ENCODE measurements around the gene CYP2A7. TPM values are rescaled to one million over a fixed set of nuclear protein-coding genes. Genes with fewer than 3 reads are reported as not detected.
"Not testable (repeated sequence)": the region's sequence is repeated elsewhere in the genome, so short reads cannot be mapped to it uniquely, and the experiment has no call there.

Gene CYP2A7
- polyA plus RNA-seq, 1 donor, result 0.27 TPM

DNA sequence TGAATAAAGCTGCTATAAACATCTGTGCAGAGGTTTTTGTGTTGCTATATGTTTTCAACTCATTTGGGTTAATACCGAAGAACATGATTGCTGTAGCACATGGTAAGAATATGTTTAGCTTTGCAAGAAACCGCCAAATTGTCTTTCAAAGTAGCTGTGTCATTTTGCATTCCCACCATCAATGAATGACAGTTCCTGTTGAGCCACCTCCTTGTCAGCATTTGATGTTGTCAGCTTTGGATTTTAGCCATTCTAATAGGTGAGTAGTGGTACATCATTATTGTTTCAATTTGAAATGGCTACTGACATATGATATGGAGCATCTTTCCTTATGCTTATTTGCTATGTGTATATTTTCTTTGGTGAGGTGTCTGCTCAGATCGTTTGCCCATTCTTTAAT lies 40.0 kb downstream of the CYP2A7 start:
- not testable (repeated sequence) for DNase-seq (ENCODE audit: low read depth)

DNA sequence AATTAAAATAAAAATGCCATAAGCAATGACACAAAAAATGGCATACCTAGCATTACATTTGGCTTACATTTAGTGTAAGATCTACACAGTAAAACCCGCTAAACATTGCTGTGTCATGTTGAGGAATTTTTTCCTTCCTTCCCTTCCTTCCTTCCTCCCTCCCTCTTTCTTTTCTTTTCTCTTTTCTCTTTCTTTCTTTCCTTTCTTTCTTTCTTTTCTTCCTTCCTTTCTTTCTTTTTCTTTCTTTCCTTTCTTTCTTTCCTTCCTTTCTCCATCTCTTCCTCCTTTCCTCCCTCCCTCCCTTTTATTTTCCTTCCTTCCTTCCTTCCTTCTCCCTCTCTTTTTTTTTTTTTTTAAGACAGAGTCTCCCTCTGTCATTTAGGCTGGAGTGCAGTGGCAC lies 43.6 kb downstream of the CYP2A7 start:
- DNase-seq (ENCODE audit: low read depth), result not testable (repeated sequence)

DNA sequence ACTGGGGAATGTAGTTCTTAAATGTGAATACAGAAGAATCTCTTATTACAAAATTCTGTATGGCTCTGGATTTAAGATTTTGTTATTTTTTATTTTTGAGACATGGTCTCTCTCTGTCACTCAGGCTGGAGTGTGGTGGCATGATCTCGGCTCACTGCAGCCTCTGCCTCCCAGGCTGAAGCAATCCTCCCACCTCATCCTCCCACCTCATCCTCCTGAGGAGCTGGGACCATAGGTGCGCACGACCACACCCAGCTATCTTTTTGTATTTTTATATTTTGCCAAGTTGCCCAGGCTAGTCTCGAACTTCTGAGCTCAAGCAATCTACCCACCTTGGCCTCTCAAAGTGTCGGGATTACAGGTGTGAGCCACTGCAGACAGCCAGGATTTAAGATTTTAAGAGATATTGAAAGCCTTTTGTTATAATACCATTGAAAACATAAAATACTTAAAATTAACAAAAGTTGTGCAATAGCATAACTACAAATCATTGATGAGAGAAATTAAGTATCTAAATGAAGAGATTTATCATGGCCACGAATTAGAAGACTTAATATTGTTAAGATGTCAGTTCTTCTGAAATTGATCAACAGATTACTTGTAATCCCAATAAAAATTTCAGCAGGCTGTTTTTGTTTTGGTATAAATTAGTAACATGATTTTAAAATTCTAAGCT lies 45.1 kb downstream of the CYP2A7 start:
- no peak for DNase-seq (ENCODE audit: low read depth)

GRCh38 chr19:40833728-40834533 lies 48.1 kb downstream of the CYP2A7 start:
- DNase-seq (ENCODE audit: low read depth), result not testable (repeated sequence)

GRCh38 chr19:40832431-40832790 lies 49.6 kb downstream of the CYP2A7 start:
- not testable (repeated sequence) for DNase-seq (ENCODE audit: low read depth)

DNA sequence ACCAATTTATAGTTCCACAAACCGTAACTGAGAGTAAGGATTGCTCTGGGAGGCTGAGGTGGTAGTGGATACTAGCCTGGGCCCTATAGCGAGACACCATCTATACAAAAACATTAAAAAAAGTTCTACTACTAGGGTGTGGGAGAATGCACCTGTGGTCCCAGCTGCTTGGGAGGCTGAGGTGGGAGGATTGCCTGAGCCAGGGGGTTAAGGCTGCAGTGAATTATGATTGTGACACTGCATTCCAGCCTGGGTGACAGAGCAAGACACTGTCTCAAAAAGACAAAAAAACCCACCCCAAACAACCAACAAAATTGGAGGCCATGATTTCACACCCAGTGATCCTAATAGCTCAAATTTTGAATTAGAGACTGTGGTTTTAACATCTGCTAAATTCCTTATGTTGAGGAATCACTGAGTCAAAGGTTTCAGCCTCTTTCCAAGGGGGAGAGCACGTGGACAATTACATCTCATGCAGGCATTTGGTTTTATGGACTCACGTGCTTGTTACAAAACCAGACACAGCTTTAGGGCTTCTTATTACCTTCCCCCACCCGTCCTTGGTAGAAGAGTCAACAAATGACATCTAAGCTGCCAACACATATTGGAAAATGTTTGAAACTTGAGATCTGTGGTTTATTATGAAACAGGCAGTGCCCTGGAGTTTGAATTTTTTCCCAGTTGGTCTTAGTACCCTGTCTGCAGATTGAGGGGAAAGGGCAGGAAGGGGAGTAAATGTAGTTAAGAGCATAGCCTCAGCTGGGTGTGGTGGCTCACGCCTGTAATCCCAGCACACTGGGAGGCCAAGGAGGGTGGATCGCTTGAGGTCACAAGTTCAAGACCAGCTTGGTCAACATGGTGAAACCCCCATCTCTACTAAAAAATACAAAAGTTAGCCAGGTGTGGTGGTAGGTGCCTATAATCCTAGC lies 50.3 kb downstream of the CYP2A7 start:
- DNase-seq (ENCODE audit: low read depth), result no peak

GRCh38 chr19:40830741-40831140 lies 51.3 kb downstream of the CYP2A7 start:
- not testable (repeated sequence) for DNase-seq (ENCODE audit: low read depth)

GRCh38 chr19:40829205-40829604 lies 52.8 kb downstream of the CYP2A7 start:
- no peak for DNase-seq (ENCODE audit: low read depth)

DNA sequence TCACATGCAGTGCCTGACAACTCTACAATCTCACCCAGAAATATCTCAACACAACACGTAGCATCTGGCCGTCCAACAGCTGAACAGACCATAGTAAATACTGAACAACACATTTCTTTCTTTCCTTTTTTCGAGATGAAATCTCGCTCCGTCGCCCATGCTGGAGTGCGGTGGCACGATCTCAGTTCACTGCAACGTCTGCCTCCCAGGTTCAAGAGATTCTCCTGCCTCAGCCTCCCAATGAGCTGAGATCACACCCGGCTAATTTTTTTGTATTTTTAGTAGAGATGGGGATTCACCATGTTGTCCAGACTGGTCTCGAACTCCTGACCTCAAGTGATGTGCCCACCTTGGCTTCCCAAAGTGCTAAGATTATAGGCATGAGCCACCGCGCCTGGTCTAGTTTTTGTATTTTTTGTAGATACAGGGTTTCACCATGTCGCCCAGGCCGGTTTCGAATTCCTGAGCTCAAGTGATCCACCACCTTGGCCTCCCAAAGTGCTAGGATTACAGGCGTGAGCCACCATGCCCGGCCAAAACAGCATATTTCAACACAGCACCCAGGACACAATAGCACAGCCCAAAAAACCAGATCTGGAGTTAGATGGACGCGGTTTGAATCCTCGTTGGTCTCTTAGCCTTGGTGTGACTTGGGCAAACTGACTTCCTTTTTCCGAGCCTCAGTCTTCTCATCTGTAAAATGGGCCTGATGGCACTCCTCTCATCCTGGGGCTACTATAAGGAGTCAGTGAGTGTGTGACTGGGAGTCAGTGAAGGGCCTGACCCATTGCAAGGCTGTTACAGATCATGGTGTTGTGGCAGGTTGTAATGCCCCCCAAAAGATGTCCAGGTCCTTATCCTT lies 54.4 kb downstream of the CYP2A7 start:
- DNase-seq (ENCODE audit: low read depth), result no peak

GRCh38 chr19:40826699-40827385 lies 55.2 kb downstream of the CYP2A7 start:
- not testable (repeated sequence) for DNase-seq (ENCODE audit: low read depth)

GRCh38 chr19:40826312-40826698 lies 55.7 kb downstream of the CYP2A7 start:
- not testable (repeated sequence) for DNase-seq (ENCODE audit: low read depth)

- not testable (repeated sequence) for DNase-seq (ENCODE audit: low read depth)
Observed at GRCh38 chr19:40825460-40826095, 56.5 kb downstream of the CYP2A7 start.

Other genes with a start within 250 kb of the CYP2A7 start
- gene NUMBL, start 191.6 kb downstream of the CYP2A7 start, polyA plus RNA-seq (ENCODE audit: insufficient read length), result 32.6 TPM
- 18.7 TPM for gene COQ8B, start 165.3 kb downstream of the CYP2A7 start, polyA plus RNA-seq (ENCODE audit: insufficient read length)
- gene ITPKC, start 165.1 kb downstream of the CYP2A7 start, polyA plus RNA-seq (ENCODE audit: insufficient read length), result 9.9 TPM
- 8.5 TPM for gene ACTMAP, start 131.8 kb downstream of the CYP2A7 start, polyA plus RNA-seq (ENCODE audit: insufficient read length)
- gene SNRPA, start 131.0 kb downstream of the CYP2A7 start, polyA plus RNA-seq (ENCODE audit: insufficient read length), result 57.2 TPM
- gene MIA, start 106.7 kb downstream of the CYP2A7 start, polyA plus RNA-seq (ENCODE audit: insufficient read length), result 1.6 TPM
- gene RAB4B, start 104.0 kb downstream of the CYP2A7 start, polyA plus RNA-seq (ENCODE audit: insufficient read length), result 9.0 TPM
- gene EGLN2, start 83.0 kb downstream of the CYP2A7 start, polyA plus RNA-seq (ENCODE audit: insufficient read length), result 46.2 TPM
- gene CYP2A6, start 31.8 kb downstream of the CYP2A7 start, polyA plus RNA-seq (ENCODE audit: insufficient read length), result 0.29 TPM
- not detected for gene CYP2B6, start 109.1 kb upstream of the CYP2A7 start, polyA plus RNA-seq (ENCODE audit: insufficient read length)
- gene CYP2A13, start 206.2 kb upstream of the CYP2A7 start, polyA plus RNA-seq (ENCODE audit: insufficient read length), result not detected
- not detected for gene CYP2F1, start 232.2 kb upstream of the CYP2A7 start, polyA plus RNA-seq (ENCODE audit: insufficient read length)